ENCODE measurements around the gene POC1A.

POC1A gene

GRCh38 chr3:52068730-52069129 is 85.5 kb downstream of the POC1A start:
- no peak for DNase-seq (ENCODE audit: low read depth, low spot score)

- DNase-seq (ENCODE audit: low read depth, low spot score), result no peak
Measured at GRCh38 chr3:52068055-52068571, 86.1 kb downstream of the POC1A start.

DNA sequence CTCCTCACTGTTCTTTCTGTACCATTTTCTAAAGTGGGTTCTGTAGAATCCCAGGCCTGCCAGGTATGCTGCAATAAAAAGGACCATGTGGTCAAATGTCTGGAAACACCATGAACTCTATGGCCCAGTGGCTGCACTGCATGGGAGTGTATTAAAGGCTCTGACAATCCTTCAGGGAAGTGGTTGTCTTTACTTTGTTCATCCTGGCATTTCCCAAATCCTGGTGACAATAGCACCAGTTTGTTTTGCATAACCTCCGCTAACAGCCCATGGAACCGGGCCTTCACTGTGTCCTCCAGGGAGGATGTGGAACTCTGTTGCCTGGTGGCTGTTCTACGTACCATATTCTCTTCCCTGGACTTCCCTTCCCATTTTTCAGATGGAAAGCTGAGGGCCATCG is 86.7 kb downstream of the POC1A start:
- DNase-seq (ENCODE audit: low read depth, low spot score), result no peak

DNA sequence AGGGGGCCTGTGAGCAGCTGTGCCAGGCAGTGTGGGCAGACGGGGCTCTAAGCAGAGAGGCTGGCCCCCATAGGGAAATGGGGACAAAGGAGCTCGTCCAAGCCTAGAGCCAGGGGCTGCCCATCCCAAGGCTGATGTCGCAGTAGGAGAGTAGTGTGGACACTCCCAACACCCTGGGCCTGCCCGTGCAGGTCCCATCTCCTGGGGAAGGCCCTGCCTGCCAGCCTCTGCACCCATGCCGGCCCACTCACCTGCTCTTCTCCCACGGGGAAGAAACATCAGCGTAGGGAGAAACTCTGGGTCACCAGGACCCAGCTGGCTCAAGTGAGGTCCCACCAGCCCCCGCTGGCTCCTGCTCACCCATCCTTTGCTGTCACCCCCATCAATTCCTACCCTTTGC is 87.2 kb downstream of the POC1A start:
- DNase-seq (ENCODE audit: low read depth, low spot score), result no peak

GRCh38 chr3:52065264-52065756 is 88.9 kb downstream of the POC1A start:
- no peak for DNase-seq (ENCODE audit: low read depth, low spot score)

DNA sequence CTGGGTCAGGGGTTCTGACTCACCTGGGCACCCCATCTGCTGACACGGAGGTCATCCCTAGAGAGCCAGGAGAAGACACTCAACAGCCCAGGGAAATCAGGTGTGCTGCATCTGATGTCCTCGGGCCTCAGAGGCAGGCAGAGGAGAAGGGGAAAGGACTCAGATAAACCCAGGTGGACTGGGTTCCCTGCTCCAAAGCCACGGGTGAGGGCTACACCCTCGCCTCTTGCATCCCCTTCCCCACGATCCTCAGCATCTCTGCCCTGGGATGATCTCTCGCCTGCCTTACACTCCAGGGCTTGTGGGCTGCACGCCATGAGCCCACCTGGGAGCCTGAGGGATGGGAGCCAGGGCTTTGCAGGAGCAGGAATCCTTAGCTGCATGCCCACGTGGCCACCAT is 89.7 kb downstream of the POC1A start:
- no peak for DNase-seq (ENCODE audit: low read depth, low spot score)

- no peak for DNase-seq (ENCODE audit: low read depth, low spot score)
Measured at GRCh38 chr3:52063026-52063723, 91.0 kb downstream of the POC1A start.

DNA sequence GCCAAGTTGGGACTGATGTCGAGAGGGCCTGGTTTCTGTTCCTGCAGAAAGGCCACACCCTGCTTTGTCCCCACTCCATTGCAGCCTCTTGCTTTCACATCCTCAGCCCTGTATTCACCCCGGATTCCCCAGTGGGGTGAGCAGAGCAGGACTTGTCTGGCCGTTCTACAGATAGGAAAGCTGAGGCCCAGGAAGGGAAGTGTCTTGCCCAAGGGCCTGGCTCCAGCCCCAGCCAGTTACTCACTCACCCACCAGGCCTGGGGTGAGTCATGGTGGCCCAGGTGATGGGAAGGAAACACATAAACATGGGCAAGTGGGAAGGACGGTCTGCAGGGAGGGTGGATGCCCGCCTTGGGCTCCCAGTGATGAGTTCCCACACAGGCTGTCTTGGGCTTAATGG is 91.7 kb downstream of the POC1A start:
- no peak for DNase-seq (ENCODE audit: low read depth, low spot score)

- no peak for DNase-seq (ENCODE audit: low read depth, low spot score)
Measured at GRCh38 chr3:52061121-52061910, 92.9 kb downstream of the POC1A start.

DNA sequence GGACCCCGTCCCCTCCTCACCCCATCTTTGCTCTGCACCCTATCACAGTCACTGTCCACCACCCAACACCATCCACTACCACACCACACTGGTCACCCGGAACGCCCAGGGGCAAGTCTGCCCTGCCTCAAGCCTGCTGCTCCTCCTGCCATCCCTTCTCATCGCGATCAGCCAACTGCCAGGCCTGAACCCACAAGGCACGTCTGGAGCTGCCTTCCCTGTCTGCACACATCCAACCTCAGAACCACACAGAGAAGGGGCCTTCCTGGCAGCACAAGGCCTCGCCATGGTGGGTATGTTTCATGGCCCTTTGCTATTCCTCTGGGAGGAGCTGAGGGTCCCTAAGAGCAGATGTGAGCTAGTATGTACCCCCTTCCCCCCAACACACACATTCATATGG is 94.4 kb downstream of the POC1A start:
- DNase-seq (ENCODE audit: low read depth, low spot score), result no peak

- no peak for DNase-seq (ENCODE audit: low read depth, low spot score)
Measured at GRCh38 chr3:52057812-52058495, 96.3 kb downstream of the POC1A start.

- DNase-seq (ENCODE audit: low read depth, low spot score), result peak; percentile 99
Measured at GRCh38 chr3:52056968-52057811, 97.0 kb downstream of the POC1A start.

- peak; percentile 47 for DNase-seq (ENCODE audit: low read depth, low spot score)
Measured at GRCh38 chr3:52056521-52056967, 97.7 kb downstream of the POC1A start, which contains the start of gene DUSP7. Gene DUSP7, minus strand, starts transcription at chr3:52056571. Its CDS starts 205 bp downstream, at chr3:52056366.

- peak; percentile 14 for DNase-seq (ENCODE audit: low read depth, low spot score)
Measured at GRCh38 chr3:52055537-52056351, 98.5 kb downstream of the POC1A start.

- no peak for DNase-seq (ENCODE audit: low read depth, low spot score)
Measured at GRCh38 chr3:52054661-52055511, 99.3 kb downstream of the POC1A start.

GRCh38 chr3:52053307-52054304 is 100.6 kb downstream of the POC1A start:
- no peak for DNase-seq (ENCODE audit: low read depth, low spot score)

- no peak for DNase-seq (ENCODE audit: low read depth, low spot score)
Measured at GRCh38 chr3:52052831-52053306, 101.4 kb downstream of the POC1A start.

DNA sequence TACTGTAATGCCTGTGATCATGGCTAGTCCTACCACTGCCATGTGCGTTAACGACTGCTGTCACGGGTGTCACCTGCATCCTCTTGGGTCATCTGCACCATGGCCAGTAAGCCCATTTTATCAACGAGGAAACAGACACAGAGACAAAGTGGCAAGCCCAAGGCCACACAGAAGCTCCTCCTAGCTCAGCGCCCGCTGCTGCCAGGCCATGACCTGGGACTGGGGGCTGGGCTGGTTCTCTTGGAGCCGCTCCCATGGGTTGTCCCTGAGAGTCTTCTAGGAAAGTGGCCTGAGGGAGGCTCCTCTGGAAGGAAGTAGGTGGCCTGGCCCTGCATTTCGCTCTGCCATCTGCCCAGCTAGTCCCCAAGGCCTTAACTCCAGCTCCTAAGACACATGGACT is 102.8 kb downstream of the POC1A start:
- no peak for DNase-seq (ENCODE audit: low read depth, low spot score)

All from activated naive CD8-positive, alpha-beta T cell treated with anti-CD3 and anti-CD28 coated beads, Interleukin-2, amount 50 U/mL, for 16 hours (primary cell).